Jurkat, Clone E6-1 (cell line): ENCODE measurements around the gene KLHL2.
"Not testable (repeated sequence)": the region's sequence is repeated elsewhere in the genome, so short reads cannot be mapped to it uniquely, and the experiment has no call there.

Experiments used
- DNase-seq: peaks from one replicate; pipeline ENCODE4 v3.0.0-alpha.2; 2011; ENCODE audit warnings: low read depth, low spot score
- H3K4me3 ChIP-seq: 2 replicates; pipeline ENCODE4 v1.5.1; 2011; ENCODE audit warnings: mild to moderate bottlenecking, low read length, control low read depth, moderate library complexity

Gene KLHL2

GRCh38 chr4:165269931-165270330 is 62.6 kb downstream of the KLHL2 start:
- not testable (repeated sequence) for DNase-seq, H3K4me3 ChIP-seq

GRCh38 chr4:165273443-165273842 is 66.1 kb downstream of the KLHL2 start:
- not testable (repeated sequence) for H3K4me3 ChIP-seq, DNase-seq

GRCh38 chr4:165275357-165275756 is 68.0 kb downstream of the KLHL2 start:
- not testable (repeated sequence) for H3K4me3 ChIP-seq, DNase-seq

GRCh38 chr4:165279531-165279930 is 72.2 kb downstream of the KLHL2 start:
- not testable (repeated sequence) for DNase-seq, H3K4me3 ChIP-seq

GRCh38 chr4:165284697-165285096 is 77.3 kb downstream of the KLHL2 start:
- not testable (repeated sequence) for H3K4me3 ChIP-seq, DNase-seq

- DNase-seq, H3K4me3 ChIP-seq: not testable (repeated sequence)
Observed at GRCh38 chr4:165286619-165287340, 79.4 kb downstream of the KLHL2 start.

- DNase-seq = no peak
- H3K4me3 ChIP-seq = no peak overlapping the region
Observed at GRCh38 chr4:165288226-165288625, 80.9 kb downstream of the KLHL2 start.

- H3K4me3 ChIP-seq = no peak overlapping the region
- no peak for DNase-seq
Observed at GRCh38 chr4:165288639-165289422, 81.5 kb downstream of the KLHL2 start.

- H3K4me3 ChIP-seq = no peak overlapping the region
- DNase-seq = no peak
Observed at GRCh38 chr4:165289423-165289785, 82.0 kb downstream of the KLHL2 start.

- no peak overlapping the region for H3K4me3 ChIP-seq
Observed at GRCh38 chr4:165293061-165293460, 85.7 kb downstream of the KLHL2 start.

GRCh38 chr4:165293927-165294649 is 86.7 kb downstream of the KLHL2 start:
- no peak for DNase-seq
- no peak overlapping the region for H3K4me3 ChIP-seq

More at GRCh38 chr4:165293061-165293460, 85.7 kb downstream of the KLHL2 start:
- no peak for DNase-seq

GRCh38 chr4:165294907-165295306 is 87.5 kb downstream of the KLHL2 start:
- DNase-seq = peak; percentile 15
- H3K4me3 ChIP-seq = no peak overlapping the region

GRCh38 chr4:165297626-165298025 is 90.3 kb downstream of the KLHL2 start:
- no peak for DNase-seq
- H3K4me3 ChIP-seq = no peak overlapping the region

GRCh38 chr4:165299399-165300060 is 92.2 kb downstream of the KLHL2 start:
- no peak for DNase-seq
- no peak overlapping the region for H3K4me3 ChIP-seq

GRCh38 chr4:165301833-165302232 is 94.5 kb downstream of the KLHL2 start:
- DNase-seq = no peak
- no peak overlapping the region for H3K4me3 ChIP-seq

GRCh38 chr4:165302658-165303057 is 95.3 kb downstream of the KLHL2 start:
- no peak for DNase-seq
- no peak overlapping the region for H3K4me3 ChIP-seq

GRCh38 chr4:165308166-165308565 is 100.8 kb downstream of the KLHL2 start:
- DNase-seq = no peak
- no peak overlapping the region for H3K4me3 ChIP-seq

- DNase-seq = no peak
- no peak overlapping the region for H3K4me3 ChIP-seq
Observed at GRCh38 chr4:165308606-165309005, 101.2 kb downstream of the KLHL2 start.

GRCh38 chr4:165309456-165309855 is 102.1 kb downstream of the KLHL2 start:
- DNase-seq = no peak
- no peak overlapping the region for H3K4me3 ChIP-seq
